Small intestine (tissue), 16 donors: ENCODE results near the gene PIK3C2B. TPM values are rescaled to one million over a fixed set of nuclear protein-coding genes. Genes with fewer than 3 reads are reported as not detected.

Source experiments
- DNase-seq, 2 donors: peaks; one replicate each; pipeline versions ENCODE4 v3.0.0 to v3.0.0-alpha.2; 2013
- FAIRE-seq: peaks from 2 replicates; lab custom pipeline; 2012; peaks lifted over from hg19 to GRCh38; lab: Jason Lieb, UNC
- H3K27ac ChIP-seq, 3 donors: one replicate each; pipeline ENCODE4 v1.5.1; 2013; ENCODE audit warnings: low read length in 2 of 3, mild to moderate bottlenecking in 2 of 3, control low read depth in 1 of 3, inconsistent platforms in 1 of 3, low read depth in 1 of 3, moderate library complexity in 1 of 3
- H3K27me3 ChIP-seq, 3 donors: one replicate each; pipeline ENCODE4 v1.6.1; 2013; ENCODE audit warnings: low read length in 3 of 3, inconsistent platforms in 1 of 3; ENCODE audit not compliant: control insufficient read depth in 3 of 3, insufficient read depth in 3 of 3
- H3K36me3 ChIP-seq, 3 donors: one replicate each; pipeline ENCODE4 v1.6.1; 2013; ENCODE audit warnings: low read length in 3 of 3, inconsistent platforms in 1 of 3, low read depth in 1 of 3, mild to moderate bottlenecking in 1 of 3, moderate library complexity in 1 of 3; ENCODE audit not compliant: control insufficient read depth in 3 of 3, insufficient read depth in 2 of 3
- H3K4me1 ChIP-seq, 3 donors: one replicate each; pipeline ENCODE4 v1.6.1; 2013; ENCODE audit warnings: low read length in 2 of 3, inconsistent platforms in 1 of 3, low read depth in 1 of 3, mild to moderate bottlenecking in 1 of 3, moderate library complexity in 1 of 3; ENCODE audit not compliant: control insufficient read depth in 3 of 3, insufficient read depth in 2 of 3
- H3K4me3 ChIP-seq, 3 donors: one replicate each; pipeline ENCODE4 v1.5.1; 2013; ENCODE audit warnings: low read length in 3 of 3, control low read depth in 1 of 3, inconsistent platforms in 1 of 3, low read depth in 1 of 3, mild to moderate bottlenecking in 1 of 3, moderate library complexity in 1 of 3
- H3K9me3 ChIP-seq, 2 donors: one replicate each; pipeline ENCODE4 v1.6.1; 2013; ENCODE audit warnings: low read depth in 1 of 2, low read length in 1 of 2; ENCODE audit not compliant: control insufficient read depth in 2 of 2, insufficient read depth in 1 of 2
- WGBS, 3 donors: extraction: QIAGEN DNeasy Blood & Tissue Kit; methylation state at CpG; one replicate each; pipeline ENCODE4 v1.1.7; 2013; 5-methylcytosine and 5-hydroxymethylcytosine counted together
- long read RNA-seq, 10 donors: transcript quantifications; one replicate each; lab custom pipeline, GENCODE V29; 2026
- polyA plus RNA-seq, 4 donors: library from polyadenylated mRNA; stranded (reverse) in 3 of 4; unstranded in 1 of 4; fragments of 200-250 nt in 3 of 4; fragments of 120-200 nt in 1 of 4; gene quantifications; one replicate each; pipeline versions ENCODE4 v1.2.1 to v1.2.3, GENCODE V29; 2013
- donor health status: healthy with polysubstance abuse.
- donor health status: control.
- donor health status: control.
- donor health status: Bipolar disorder and iron deficiency.
- donor health status: healthy.

Gene PIK3C2B
- polyA plus RNA-seq: 10 to 100 TPM in 3 of 4 donors, 1 to 10 TPM in 1; 8.1 to 31.1 (median 17.5) TPM
- long read RNA-seq, donor 1: 0 reads
- long read RNA-seq, donor 2, partial matches to known transcripts: 0 of 1 reads
- long read RNA-seq, donor 2, other reads (novel, unspliced or antisense): 0 of 1 reads
- long read RNA-seq, donor 3, partial matches to known transcripts: 0 of 1 reads
- long read RNA-seq, donor 3, other reads (novel, unspliced or antisense): 0 of 1 reads
- long read RNA-seq, donor 4: 0 reads
- long read RNA-seq, donor 5: 0 reads
- long read RNA-seq, donor 6, partial matches to known transcripts: 0 of 2 reads
- long read RNA-seq, donor 6, other reads (novel, unspliced or antisense): 0 of 2 reads
- long read RNA-seq, donor 7: 0 reads
- long read RNA-seq, donor 8, partial matches to known transcripts: 0 of 2 reads
- long read RNA-seq, donor 8, other reads (novel, unspliced or antisense): 0 of 2 reads
- long read RNA-seq, donor 9, partial matches to known transcripts: 0 of 1 reads
- long read RNA-seq, donor 9, other reads (novel, unspliced or antisense): 0 of 1 reads
- long read RNA-seq, donor 10, transcript PIK3C2B-203 (2 exons, 846 nt): major isoform, 7 of 11 reads
- long read RNA-seq, donor 10, partial matches to known transcripts: 0 of 11 reads
- long read RNA-seq, donor 10, other reads (novel, unspliced or antisense): 0 of 11 reads

- Histone ChIP-seq H3K27ac (peak within 1 kb of the TSS; percentile 96 to 98 (median 97)), H3K27me3 (no peaks in the 10 kb centered on the region), H3K4me1 (peaks cover 0 to 27% (median 4%) of the 10 kb centered on the region in 3 donors), H3K36me3 (peaks cover 0 to 6% (median 0%) of the 10 kb centered on the region in 3 donors), H3K9me3 (no peaks in the 10 kb centered on the region), H3K4me3 (peak within 1 kb of the TSS; percentile 75 to 85 (median 80))
- 0% methylated on average over 65 to 69 of the region's 69 CpGs for WGBS, 3 donors
- FAIRE-seq (no peak), DNase-seq (peak; percentile 87 to 93)
Measured at GRCh38 chr1:204494281-204495077, at the start of gene PIK3C2B. PIK3C2B (minus strand) TSS chr1:204494805; CDS start chr1:204469802, 25,003 bp downstream.

DNA sequence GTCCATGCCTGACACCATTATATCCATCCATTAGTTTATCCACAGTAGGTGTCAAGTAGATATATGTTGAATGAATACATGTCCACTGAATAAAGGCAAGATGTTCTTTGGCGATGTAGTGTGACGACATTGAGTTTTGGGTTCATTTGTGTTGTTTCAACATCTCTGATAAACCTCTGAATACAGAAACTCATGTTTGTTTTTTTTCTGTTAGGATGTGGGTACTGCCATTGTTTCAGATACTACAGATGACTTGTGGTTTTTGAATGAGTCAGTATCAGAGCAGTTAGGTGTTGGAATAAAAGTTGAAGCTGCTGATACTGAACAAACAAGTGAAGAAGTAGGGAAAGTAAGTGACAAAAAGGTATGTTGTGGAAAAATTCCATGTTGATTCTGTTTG, 49.7 kb upstream of the PIK3C2B start:
- DNase-seq (peak in 1 of 2 donors; percentile 31), FAIRE-seq (no peak)
- H3K9me3 ChIP-seq: no peaks in the 10 kb centered on the region
- peaks cover 16 to 42% (median 33%) of the 10 kb centered on the region in 3 donors for H3K36me3 ChIP-seq
- no peak overlapping the region for H3K4me3 ChIP-seq
- H3K4me1 ChIP-seq: no peaks in the 10 kb centered on the region
- H3K27me3 ChIP-seq: no peaks in the 10 kb centered on the region
- WGBS, 3 donors: 70 to 90% (median 70%) methylated on average over 2 of the region's 2 CpGs
- H3K27ac ChIP-seq: no peak overlapping the region

GRCh38 chr1:204541626-204542025, 47.0 kb upstream of the PIK3C2B start:
- DNase-seq (no peak), FAIRE-seq (no peak)
- WGBS, 3 donors: 70 to 75% (median 72%) methylated on average over 2 of the region's 2 CpGs
- H3K27ac ChIP-seq: no peak overlapping the region
- no peaks in the 10 kb centered on the region for H3K4me1 ChIP-seq
- no peaks in the 10 kb centered on the region for H3K9me3 ChIP-seq
- peaks cover 13 to 36% (median 34%) of the 10 kb centered on the region in 3 donors for H3K36me3 ChIP-seq
- H3K4me3 ChIP-seq: no peak overlapping the region
- H3K27me3 ChIP-seq: no peaks in the 10 kb centered on the region

DNA sequence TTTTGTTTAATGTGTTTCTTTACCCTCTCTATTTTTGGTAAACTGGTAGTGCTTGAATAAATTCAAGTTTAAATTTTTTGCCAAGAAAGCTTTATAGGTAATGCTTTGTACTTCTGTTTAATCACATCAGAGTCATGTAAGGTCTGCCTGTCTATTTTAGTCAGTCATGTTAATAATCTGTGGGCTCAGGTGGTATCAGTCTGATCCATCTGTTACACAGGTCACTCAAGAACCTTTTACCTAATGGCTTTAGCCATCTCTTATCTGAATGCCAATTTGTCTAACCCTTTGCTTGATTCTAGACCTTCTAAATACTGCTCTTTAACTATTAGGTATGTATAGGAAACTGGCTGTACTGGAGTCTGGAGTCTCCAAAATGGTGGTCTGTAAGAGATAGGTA, 38.2 kb upstream of the PIK3C2B start:
- FAIRE-seq: no peak
- no peak for DNase-seq
- Histone ChIP-seq H3K9me3 (no peaks in the 10 kb centered on the region), H3K27me3 (no peaks in the 10 kb centered on the region), H3K4me3 (no peak overlapping the region), H3K36me3 (peaks cover 20 to 45% (median 28%) of the 10 kb centered on the region in 3 donors), H3K27ac (no peak overlapping the region), H3K4me1 (no peaks in the 10 kb centered on the region)

GRCh38 chr1:204530932-204531331, 36.3 kb upstream of the PIK3C2B start:
- FAIRE-seq: no peak
- 94 to 97% (median 97%) methylated on average over 1 of the region's 1 CpG for WGBS, 3 donors
- H3K36me3 ChIP-seq: peaks cover 22 to 58% (median 28%) of the 10 kb centered on the region in 3 donors

DNA sequence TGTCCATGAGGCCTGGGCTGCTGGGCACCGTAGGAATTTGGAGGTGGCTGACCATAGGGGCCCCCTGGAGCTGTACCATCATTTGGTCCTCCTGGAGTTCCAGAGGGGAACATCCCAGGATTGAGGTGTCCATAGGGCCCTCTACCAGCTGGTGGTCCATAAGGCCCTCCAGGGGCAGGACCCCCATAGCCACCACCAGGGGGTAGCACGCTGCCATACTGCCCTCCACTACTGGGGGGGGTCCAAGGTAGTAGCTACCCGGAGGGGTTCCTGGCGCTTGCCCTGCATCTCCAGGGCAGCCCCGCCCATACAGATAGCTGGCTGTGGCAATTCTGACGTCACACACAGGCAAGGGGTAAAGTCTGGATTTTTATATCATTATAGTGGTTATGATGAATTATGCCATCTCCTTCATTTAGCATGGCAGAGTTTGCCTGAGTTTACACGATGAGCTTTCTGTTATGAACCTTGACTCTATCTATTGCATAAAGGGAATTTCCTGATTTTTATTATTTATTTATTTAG, 34.8 kb upstream of the PIK3C2B start:
- Histone ChIP-seq H3K9me3 (no peaks in the 10 kb centered on the region), H3K27ac (peak overlapping the region in 1 of 3 donors; percentile 20), H3K4me1 (no peaks in the 10 kb centered on the region), H3K4me3 (no peak overlapping the region), H3K27me3 (no peaks in the 10 kb centered on the region), H3K36me3 (peaks cover 22 to 54% (median 33%) of the 10 kb centered on the region in 3 donors)
- DNase-seq (peak; percentile 34 to 42), FAIRE-seq (no peak)
- 53 to 73% (median 62%) methylated on average over 7 of the region's 7 CpGs for WGBS, 3 donors

More at GRCh38 chr1:204530932-204531331, 36.3 kb upstream of the PIK3C2B start:
- Histone ChIP-seq H3K4me1 (no peaks in the 10 kb centered on the region), H3K4me3 (no peak overlapping the region), H3K9me3 (no peaks in the 10 kb centered on the region), H3K27me3 (no peaks in the 10 kb centered on the region), H3K27ac (no peak overlapping the region)
- DNase-seq: no peak

DNA sequence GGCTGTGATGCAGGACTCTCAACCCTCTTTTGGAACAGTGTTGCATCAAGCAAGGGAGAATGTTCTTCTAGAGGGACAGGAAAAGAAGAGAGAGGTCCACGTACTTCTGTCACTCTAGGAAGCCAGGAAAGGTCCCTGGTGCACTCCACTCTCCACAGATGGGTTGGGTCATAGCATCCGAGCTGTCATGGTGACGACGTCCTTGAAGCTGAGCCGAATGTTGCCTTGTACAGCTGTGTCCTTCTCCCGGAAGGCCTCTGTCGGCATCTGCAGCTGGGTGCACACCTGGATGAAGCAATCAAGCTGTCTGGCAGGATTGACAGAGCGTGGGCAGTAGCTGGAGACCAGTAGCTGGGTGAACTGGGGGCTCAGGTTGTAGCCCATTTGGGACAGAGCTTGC, 34.1 kb upstream of the PIK3C2B start:
- H3K4me1 ChIP-seq: no peaks in the 10 kb centered on the region
- FAIRE-seq (no peak), DNase-seq (no peak)
- H3K27me3 ChIP-seq: no peaks in the 10 kb centered on the region
- H3K4me3 ChIP-seq: no peak overlapping the region
- H3K36me3 ChIP-seq: peaks cover 22 to 52% (median 33%) of the 10 kb centered on the region in 3 donors
- no peak overlapping the region for H3K27ac ChIP-seq
- peaks cover under 1 to 2% of the 10 kb centered on the region in 2 donors for H3K9me3 ChIP-seq
- WGBS, 3 donors: 85 to 91% (median 86%) methylated on average over 8 of the region's 8 CpGs

DNA sequence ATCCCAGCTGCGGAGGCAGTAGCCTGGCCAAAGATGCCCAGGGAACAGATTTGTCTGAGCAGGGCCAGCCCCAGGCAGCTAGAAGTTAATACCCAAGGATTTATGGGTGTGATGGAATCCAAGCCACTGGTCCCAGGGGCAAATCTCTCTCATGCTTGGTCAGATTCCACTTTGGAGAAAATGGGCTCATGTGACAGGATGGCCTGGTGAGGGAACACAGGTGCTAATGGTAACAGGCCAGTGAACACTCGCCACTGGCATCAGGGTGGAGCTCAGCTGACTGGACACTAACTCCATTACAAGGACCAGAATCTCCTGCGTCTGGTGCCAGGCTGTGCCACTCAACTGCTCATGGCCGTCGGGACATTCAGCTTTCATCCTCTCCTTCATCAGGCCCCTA, 33.6 kb upstream of the PIK3C2B start:
- DNase-seq (no peak), FAIRE-seq (no peak)
- Histone ChIP-seq H3K36me3 (peaks cover 22 to 52% (median 30%) of the 10 kb centered on the region in 3 donors), H3K4me1 (no peaks in the 10 kb centered on the region), H3K9me3 (peaks cover 2 to 6% of the 10 kb centered on the region in 2 donors), H3K4me3 (no peak overlapping the region), H3K27me3 (no peaks in the 10 kb centered on the region), H3K27ac (no peak overlapping the region)
- 89 to 93% (median 91%) methylated on average over 5 of the region's 5 CpGs for WGBS, 3 donors
